NCI-H2196 treated with DMSO at 0.1 percent for 48 hours (cell line): ENCODE data around the gene FAM156A.
"Not testable (repeated sequence)": the region's sequence is repeated elsewhere in the genome, so short reads cannot be mapped to it uniquely, and the experiment has no call there.

Experiments used
- DNase-seq: peaks from one replicate; lab custom pipeline; 2025; ENCODE audit not compliant: unreplicated experiment; lab: John Stamatoyannopoulos, UW

FAM156A gene

DNA sequence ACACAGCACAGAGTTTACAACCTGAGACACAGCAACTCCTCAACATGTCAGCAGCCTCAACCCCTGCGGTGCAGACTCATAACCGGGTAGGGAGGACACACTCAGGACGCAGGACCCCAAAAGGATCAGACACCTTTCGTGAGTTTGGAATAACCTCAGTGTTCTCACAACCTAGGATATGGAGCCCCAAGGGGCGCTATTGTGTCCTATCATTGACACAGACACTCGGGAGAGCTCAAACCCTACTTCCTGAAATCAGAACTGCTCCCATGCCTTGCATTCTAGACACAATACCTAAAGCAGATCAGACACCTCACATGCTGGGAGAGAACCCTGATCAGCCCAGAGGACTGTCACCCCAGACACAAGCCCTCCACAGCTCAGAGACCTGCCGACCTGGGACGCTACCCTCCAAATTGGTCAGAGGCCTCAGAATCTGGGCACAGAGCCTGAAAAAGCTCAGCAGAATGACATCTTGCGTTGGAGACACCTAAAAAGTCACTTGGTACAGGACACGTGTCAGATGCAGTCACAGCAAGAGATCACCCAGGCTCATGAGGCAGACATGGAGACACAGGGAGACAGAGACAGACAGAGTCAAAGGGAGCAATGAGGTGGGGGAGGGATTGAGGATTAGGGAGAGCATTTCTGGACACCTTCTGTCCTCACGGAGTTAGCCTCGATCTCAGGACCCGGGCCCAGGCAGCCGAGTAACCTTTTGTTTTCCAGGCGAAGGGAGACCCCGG, 8.8 kb upstream of the FAM156A start:
- not testable (repeated sequence) for DNase-seq

DNA sequence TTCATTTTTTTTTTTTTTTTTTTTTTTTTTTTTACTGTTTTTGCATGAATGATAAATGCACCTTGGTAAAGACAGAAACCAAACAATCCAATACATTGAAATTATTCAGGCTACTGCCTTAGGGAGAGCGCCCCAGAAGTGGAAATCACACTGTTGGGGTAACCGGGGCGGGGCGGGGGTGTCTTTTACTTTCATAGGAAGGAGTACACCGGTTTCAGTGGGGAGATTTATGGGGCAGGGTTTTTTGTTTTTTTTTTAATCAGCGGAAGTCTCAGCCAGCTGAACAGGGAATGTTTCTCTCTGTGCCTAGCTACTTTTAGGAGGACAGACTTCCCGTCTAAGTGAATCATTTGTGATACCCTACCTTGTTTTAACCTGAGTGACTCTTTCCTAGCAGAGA, 643 bp upstream of the FAM156A start:
- DNase-seq: not testable (repeated sequence)

DNA sequence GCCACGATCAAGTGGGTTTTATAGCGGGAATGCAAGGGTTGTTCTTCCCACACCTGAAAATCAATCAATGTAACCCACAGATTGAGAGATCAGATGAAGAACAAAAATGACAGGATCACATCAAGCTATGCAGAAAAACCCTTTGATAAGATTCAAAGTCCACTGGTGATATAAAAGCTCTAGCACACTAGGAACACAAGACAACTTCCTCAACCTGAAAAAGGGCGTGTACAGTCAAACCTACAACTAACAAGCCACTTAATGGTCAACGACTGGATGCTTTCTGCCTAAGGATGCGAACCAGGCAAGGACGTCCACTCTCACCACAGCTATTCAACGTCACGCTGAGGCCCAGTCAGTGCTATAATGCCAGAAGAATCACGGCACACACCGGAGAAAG, 8.4 kb downstream of the FAM156A start:
- DNase-seq: not testable (repeated sequence)

DNA sequence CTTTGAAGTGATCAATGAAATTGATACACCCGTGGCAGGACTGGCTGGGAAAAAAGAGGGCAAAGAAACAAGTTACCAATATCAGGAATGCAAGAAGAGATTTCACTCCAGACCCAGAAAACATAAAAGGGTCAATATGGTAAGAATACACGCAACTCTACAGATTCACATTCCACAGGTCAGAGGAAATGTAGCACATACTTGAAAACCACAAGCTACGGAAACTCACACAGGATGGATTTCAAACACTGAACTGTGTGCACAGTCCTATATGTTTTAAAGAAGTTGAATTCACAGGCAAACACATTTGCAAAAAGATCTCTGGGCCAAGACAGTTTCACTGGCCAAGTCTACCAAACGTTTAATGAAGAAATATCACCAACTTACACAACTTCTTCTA, 9.0 kb downstream of the FAM156A start:
- DNase-seq: not testable (repeated sequence)

DNA sequence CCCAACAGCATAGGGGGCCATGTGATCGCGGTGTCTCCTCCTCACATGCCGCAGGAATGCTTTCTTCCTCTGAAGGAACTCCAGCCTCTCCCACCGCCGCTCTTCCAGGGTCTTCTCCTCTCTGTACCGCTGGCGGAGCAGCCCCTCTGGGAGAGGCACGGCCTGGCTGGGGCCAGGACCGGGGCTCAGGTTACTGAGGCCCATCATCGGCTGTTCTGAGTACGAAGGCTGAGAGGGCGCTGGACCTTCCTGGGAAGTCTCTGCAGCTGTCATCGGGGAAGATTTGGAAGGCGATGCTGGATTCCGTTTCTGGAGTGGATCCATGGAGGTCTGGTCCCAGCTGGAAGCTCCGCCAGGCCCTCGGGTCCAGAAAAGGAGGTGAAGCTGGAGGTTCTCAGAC, 10.1 kb downstream of the FAM156A start:
- DNase-seq: not testable (repeated sequence)

DNA sequence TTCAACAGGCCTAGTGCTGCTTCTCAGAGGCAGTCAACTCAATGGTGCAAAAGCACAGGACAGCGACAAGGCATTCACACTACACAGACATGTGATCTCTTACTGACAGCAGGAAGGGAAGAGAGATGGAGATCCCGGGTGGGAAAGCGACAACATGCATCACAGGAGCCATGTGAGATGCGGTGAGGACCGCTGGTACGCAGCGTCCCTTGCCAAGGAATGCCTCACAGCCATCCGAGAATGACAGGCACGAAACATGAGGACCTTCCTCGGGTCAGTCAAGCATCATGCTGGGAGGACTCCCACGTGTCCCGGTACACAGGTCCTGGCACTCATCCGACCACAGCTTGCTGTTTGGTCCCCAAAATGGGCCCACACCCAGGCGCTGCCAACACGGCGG, 10.8 kb downstream of the FAM156A start:
- DNase-seq: not testable (repeated sequence)

DNA sequence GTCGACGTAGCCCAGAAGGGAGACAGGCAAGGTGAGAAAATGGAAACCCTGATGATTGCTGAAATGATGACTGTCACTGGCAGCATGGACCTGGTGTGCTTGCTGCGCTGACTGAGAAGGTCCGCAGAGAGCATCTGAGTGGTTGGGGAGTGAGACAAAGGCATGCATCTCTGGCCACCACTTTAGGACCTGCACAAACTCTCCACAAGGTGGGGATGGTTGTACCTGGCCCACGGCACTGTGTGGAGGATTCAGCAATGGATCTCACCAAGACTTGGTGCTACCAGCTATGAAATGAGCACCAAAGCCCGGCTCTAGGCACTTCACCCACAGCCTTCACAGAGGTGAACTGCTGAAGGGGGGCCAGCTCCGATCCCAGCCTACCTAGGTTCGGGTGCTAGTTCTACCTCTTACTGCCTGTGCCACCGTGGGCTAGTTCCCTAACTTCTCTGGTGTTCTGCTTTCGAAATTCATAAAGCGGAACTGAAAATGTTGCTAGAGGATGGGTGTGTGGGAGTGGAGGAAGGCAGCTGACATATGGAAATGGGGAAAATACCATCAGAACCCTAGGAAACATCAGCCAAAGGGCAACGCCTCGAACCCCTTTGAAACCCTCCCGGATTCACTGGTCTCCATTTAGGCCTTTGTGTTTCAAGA, 12.4 kb downstream of the FAM156A start:
- not testable (repeated sequence) for DNase-seq

DNA sequence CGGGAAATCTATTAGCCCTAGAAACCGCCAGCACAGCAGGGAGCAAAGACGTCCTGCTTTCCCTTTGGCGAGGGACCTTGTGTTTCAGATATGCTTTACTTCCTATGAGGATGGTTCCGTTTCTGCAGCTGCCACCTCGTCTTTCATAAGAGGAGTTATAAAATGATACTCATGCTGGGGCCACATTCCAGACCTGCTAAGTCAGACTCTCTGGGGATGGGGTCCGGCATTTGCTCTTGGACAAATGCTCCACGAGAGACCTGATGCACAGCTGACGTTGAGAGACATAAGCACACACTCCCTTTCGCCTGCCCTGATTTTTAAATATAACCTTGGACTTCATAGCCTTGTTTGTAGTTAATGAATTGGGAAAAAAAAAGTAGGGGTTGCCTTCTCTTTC, 16.6 kb downstream of the FAM156A start:
- not testable (repeated sequence) for DNase-seq

DNA sequence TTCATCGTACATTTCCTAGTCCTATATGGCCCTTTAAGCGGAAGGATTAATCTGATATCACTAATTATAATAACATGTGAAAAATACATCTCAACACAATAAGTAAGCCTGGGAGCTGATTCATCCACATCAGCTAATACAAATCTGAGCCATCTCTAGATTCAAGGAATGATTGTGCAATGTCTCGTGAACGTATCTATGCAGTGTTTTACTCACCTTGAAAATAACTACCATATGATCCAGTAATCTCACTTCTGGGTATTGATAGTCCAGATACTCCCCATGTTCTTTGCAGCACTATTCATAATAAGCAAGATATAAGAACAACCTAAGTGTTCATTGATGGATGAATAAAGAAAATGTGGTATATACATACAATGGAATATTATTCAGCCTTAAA, 17.6 kb downstream of the FAM156A start:
- DNase-seq: not testable (repeated sequence)

DNA sequence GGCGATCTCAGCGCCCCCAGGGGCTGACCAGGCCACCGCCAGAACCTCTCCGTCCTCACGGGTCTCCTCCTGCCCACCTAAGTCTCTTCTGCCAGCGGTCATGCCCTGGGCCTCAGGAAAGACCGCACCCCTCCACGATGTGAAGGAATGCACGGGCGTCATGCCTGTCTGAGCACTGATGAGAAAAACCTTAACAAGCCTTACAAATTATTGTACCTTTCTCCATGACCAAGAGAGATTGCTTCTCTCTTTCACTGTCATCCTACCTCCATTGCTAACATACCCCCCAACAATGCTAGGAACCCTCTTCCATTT, 22.9 kb downstream of the FAM156A start:
- DNase-seq: not testable (repeated sequence)

DNA sequence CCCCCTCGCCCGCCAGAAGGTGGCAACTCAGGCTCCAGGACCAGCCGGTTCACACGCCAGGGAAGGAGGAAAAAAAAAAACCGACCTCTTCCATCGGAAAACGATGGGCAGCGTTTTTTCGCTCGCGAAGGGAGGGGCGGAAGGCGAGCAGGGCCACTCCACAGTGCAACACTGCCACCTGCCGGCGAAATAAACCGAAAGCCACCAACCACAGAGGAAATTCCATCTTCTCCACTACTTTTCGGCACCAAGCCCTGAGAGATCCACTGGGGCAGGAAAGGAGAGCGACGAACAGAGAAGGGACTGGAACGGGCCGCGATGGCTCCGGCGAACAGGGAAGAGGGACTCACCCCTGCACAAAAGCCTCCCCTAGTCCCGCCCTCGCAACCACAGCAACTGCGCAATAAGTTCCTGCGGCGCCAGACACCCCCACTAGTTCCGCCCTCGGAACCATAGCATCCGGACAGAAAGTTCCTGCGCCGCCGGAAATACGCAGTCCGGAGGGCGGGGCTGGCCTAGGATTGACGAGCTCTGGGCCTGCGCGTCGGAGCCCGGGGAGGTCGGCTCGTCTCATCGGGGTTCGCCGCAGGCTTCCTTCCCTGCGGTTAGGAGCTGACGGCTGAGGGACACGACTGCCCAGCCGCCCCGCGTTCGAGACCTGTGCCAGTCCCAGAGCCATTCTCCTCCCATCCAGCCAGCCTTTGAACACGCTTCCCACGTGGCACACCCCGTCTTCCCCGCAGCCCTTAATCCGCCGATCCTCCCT, 23.4 kb downstream of the FAM156A start:
- peak; percentile 65 for DNase-seq

DNA sequence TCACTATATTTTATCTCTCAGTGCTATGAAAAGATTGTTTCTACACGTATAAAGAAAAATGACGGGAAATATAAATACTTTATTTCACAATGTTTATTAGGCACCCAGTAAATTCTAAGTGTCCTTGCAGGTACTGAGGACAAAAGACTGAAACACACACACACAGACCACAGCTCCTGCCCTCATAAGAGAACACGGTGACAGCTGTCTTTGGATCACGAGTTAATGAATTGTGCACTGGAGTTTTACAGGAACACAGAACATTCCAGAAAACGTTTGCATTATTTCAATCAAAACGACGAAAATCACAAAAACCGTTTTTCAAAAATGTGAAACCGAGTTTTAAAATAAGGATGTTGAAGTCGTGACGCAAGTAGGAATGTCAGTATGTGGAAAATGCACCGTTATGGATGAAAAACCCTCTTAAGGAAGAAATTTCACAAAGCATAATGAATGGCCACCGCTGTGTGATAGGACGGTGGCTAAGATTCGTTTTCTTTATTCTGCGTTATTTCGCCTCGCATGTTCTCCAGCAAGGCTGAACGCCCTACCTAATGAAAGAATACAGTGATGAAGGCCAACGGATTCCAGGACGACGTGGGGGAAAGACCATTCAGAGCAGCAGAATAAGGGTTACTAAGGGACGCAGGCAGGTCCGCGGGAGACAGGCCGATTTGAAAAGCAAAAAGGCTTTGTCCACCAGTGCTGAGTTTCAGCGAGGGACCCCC, 24.2 kb downstream of the FAM156A start:
- DNase-seq: no peak

DNA sequence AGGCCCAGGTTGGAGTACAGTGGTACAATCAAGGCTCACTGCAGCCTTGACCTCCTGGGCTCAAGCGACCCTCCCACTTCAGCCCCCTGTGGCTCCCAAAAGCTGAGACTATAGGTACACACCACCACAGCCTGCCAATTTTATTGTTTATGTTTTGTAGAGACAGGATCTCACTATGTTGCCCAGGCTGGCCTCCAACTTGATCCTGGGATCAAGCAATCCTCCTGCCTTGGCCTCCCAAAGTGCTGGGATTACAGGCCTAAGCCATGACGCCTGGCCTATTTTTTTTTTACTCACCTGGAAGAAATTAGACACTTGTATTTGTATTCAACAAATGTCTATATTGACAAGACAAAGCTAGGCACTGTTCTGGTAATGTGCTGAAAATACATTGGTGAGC, 25.1 kb downstream of the FAM156A start:
- no peak for DNase-seq

DNA sequence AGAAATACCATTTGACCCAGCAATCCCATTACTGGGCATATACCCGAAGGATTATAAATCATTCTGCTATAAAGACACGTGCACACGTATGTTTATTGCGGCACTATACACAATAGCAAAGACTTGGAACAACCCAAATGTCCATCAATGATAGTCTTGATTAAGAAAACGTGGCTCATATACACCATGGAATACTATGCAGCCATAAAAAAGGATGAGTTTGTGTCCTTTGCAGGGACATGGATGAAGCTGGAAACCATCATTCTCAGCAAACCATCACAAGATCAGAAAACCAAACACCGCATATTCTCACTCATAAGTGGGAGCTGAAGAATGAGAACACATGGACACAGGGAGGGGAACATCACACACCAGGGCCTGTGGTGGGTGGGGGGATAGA, 28.1 kb downstream of the FAM156A start:
- not testable (repeated sequence) for DNase-seq

DNA sequence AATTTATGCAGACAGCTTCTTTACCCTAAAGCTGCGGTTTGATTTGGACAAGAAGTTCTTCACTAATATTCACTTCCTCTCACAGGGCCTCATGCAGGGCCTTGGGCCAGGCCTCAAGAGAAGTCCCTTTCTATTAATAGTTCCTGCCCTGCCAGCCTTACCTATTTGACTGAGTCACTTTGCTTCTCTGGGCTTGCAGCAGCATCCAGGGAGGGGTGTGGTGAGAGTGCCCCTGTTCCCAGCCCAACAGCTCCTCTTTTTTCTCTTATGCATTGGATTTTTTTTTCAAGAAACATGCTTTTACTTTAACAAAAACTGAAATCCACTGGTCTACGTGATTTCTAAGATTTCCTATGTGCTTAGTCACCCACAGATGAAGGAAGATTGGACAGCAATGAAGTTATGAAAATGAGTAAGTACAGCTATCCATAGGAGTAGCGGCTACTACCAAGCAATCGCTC, 34.5 kb downstream of the FAM156A start:
- DNase-seq: no peak

DNA sequence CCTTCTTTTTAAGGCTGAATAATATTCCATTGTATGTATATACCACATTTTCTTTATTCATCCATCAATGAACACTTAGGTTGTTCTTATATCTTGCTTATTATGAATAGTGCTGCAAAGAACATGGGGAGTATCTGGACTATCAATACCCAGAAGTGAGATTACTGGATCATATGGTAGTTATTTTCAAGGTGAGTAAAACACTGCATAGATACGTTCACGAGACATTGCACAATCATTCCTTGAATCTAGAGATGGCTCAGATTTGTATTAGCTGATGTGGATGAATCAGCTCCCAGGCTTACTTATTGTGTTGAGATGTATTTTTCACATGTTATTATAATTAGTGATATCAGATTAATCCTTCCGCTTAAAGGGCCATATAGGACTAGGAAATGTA, 43.6 kb downstream of the FAM156A start:
- not testable (repeated sequence) for DNase-seq

DNA sequence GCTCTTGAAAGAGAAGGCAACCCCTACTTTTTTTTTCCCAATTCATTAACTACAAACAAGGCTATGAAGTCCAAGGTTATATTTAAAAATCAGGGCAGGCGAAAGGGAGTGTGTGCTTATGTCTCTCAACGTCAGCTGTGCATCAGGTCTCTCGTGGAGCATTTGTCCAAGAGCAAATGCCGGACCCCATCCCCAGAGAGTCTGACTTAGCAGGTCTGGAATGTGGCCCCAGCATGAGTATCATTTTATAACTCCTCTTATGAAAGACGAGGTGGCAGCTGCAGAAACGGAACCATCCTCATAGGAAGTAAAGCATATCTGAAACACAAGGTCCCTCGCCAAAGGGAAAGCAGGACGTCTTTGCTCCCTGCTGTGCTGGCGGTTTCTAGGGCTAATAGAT, 44.6 kb downstream of the FAM156A start:
- DNase-seq: not testable (repeated sequence)

DNA sequence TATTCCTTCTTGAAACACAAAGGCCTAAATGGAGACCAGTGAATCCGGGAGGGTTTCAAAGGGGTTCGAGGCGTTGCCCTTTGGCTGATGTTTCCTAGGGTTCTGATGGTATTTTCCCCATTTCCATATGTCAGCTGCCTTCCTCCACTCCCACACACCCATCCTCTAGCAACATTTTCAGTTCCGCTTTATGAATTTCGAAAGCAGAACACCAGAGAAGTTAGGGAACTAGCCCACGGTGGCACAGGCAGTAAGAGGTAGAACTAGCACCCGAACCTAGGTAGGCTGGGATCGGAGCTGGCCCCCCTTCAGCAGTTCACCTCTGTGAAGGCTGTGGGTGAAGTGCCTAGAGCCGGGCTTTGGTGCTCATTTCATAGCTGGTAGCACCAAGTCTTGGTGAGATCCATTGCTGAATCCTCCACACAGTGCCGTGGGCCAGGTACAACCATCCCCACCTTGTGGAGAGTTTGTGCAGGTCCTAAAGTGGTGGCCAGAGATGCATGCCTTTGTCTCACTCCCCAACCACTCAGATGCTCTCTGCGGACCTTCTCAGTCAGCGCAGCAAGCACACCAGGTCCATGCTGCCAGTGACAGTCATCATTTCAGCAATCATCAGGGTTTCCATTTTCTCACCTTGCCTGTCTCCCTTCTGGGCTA, 48.9 kb downstream of the FAM156A start:
- not testable (repeated sequence) for DNase-seq

DNA sequence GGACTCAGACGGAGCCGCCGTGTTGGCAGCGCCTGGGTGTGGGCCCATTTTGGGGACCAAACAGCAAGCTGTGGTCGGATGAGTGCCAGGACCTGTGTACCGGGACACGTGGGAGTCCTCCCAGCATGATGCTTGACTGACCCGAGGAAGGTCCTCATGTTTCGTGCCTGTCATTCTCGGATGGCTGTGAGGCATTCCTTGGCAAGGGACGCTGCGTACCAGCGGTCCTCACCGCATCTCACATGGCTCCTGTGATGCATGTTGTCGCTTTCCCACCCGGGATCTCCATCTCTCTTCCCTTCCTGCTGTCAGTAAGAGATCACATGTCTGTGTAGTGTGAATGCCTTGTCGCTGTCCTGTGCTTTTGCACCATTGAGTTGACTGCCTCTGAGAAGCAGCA, 50.4 kb downstream of the FAM156A start:
- not testable (repeated sequence) for DNase-seq

DNA sequence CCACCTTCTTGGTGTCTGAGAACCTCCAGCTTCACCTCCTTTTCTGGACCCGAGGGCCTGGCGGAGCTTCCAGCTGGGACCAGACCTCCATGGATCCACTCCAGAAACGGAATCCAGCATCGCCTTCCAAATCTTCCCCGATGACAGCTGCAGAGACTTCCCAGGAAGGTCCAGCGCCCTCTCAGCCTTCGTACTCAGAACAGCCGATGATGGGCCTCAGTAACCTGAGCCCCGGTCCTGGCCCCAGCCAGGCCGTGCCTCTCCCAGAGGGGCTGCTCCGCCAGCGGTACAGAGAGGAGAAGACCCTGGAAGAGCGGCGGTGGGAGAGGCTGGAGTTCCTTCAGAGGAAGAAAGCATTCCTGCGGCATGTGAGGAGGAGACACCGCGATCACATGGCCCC, 51.2 kb downstream of the FAM156A start:
- DNase-seq: not testable (repeated sequence)

DNA sequence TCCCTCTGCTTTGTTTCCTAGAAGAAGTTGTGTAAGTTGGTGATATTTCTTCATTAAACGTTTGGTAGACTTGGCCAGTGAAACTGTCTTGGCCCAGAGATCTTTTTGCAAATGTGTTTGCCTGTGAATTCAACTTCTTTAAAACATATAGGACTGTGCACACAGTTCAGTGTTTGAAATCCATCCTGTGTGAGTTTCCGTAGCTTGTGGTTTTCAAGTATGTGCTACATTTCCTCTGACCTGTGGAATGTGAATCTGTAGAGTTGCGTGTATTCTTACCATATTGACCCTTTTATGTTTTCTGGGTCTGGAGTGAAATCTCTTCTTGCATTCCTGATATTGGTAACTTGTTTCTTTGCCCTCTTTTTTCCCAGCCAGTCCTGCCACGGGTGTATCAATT, 52.2 kb downstream of the FAM156A start:
- DNase-seq: not testable (repeated sequence)
